OCI-LY3 (cell line): ENCODE results near the gene MET.

Source experiments
- CTCF ChIP-seq: fragments of 200-600, 300-600 bp; sonication (generic); IDR thresholded peaks from 2 replicates; pipeline ENCODE4 v1.5.1; 2014; ENCODE audit warnings: antibody characterized with exemption, low read length, low read depth
- EZH2phosphoT487 ChIP-seq: fragments of 200-600 bp; shearing (Covaris generic); IDR thresholded peaks from 2 replicates; pipeline ENCODE4 v1.6.1; 2018; ENCODE audit warnings: antibody characterized with exemption, mixed run types, low read depth

- no peak for TF ChIP-seq CTCF
- TF ChIP-seq EZH2phosphoT487, result no peak
These were observed 18.4 kb upstream of the MET start for GRCh38 chr7:116653646-116654045.
